CD4-positive, alpha-beta T cell (primary cell): ENCODE results near the gene MAP1LC3B. TPM values are rescaled to one million over a fixed set of nuclear protein-coding genes. Genes with fewer than 3 reads are reported as not detected.

Experiments
- ATAC-seq: fragments of 200-7000 bp; cut with Tn5 transposase; one replicate; pipeline ENCODE4 v1.10.0; 2022; ENCODE audit warnings: mild to moderate bottlenecking; ENCODE audit not compliant: poor library complexity
- CTCF ChIA-PET: fragments of 350-600 bp; sonication (Branson Sonifier 250); formaldehyde crosslinking; loops from one replicate; lab custom pipeline; 2021; ENCODE audit warnings: antibody characterized with exemption, inconsistent platforms; lab: Charles Lee
- POLR2A ChIA-PET: fragments of 350-600 bp; sonication (Branson Sonifier 250); formaldehyde crosslinking; loops from one replicate; lab custom pipeline; 2021; ENCODE audit warnings: antibody characterized with exemption, inconsistent platforms; lab: Charles Lee
- DNase-seq, 14 experiments: peaks; one replicate each; pipeline ENCODE4 v3.0.0-alpha.2; 2013 to 2020; ENCODE audit warnings: mixed read lengths in 2 of 14
- H3K27ac ChIP-seq, 2 donors: one replicate each; pipeline versions ENCODE4 v1.5.1 to v1.7.0; 2013; ENCODE audit warnings: low read length in 2 of 2, low read depth in 1 of 2, mild to moderate bottlenecking in 1 of 2
- H3K27me3 ChIP-seq, 2 experiments: 1 replicate in 1 of 2; 2 replicates in 1 of 2; pipeline versions ENCODE4 v1.6.1 to v1.7.0; 2013; ENCODE audit warnings: low read length in 2 of 2, control low read depth in 1 of 2, mild to moderate bottlenecking in 1 of 2, moderate library complexity in 1 of 2; ENCODE audit not compliant: insufficient read depth in 2 of 2, control insufficient read depth in 1 of 2
- H3K36me3 ChIP-seq: one replicate; pipeline ENCODE4 v1.6.1; 2013; ENCODE audit warnings: low read length, control low read depth; ENCODE audit not compliant: insufficient read depth
- H3K4me1 ChIP-seq: one replicate; pipeline ENCODE4 v1.6.1; 2013; ENCODE audit warnings: low read length, control low read depth; ENCODE audit not compliant: insufficient read depth
- H3K4me3 ChIP-seq: one replicate; pipeline ENCODE4 v1.5.1; 2013; ENCODE audit warnings: mild to moderate bottlenecking, low read length, moderate library complexity
- H3K9me3 ChIP-seq, 2 experiments: 1 replicate in 1 of 2; 2 replicates in 1 of 2; pipeline versions ENCODE4 v1.6.1 to v1.7.0; 2013; ENCODE audit warnings: low read length in 2 of 2, mild to moderate bottlenecking in 2 of 2, control low read depth in 1 of 2, moderate library complexity in 1 of 2; ENCODE audit not compliant: control insufficient read depth in 1 of 2, insufficient read depth in 1 of 2
- H3K27ac Mint-ChIP-seq: one replicate; pipeline ENCODE4 v1.8.0; 2020; ENCODE audit warnings: mixed read lengths
- H3K27me3 Mint-ChIP-seq: one replicate; pipeline ENCODE4 v1.8.0; 2021; ENCODE audit warnings: mixed read lengths
- H3K36me3 Mint-ChIP-seq: one replicate; pipeline ENCODE4 v1.8.0; 2021; ENCODE audit warnings: low read depth, mixed read lengths
- H3K4me1 Mint-ChIP-seq: one replicate; pipeline ENCODE4 v1.8.0; 2021; ENCODE audit warnings: low read depth, mixed read lengths
- H3K4me3 Mint-ChIP-seq: one replicate; pipeline ENCODE4 v1.8.0; 2020; ENCODE audit warnings: mild to moderate bottlenecking, mixed read lengths
- H3K9me3 Mint-ChIP-seq: one replicate; pipeline ENCODE4 v1.8.0; 2020; ENCODE audit warnings: mixed read lengths
- CTCF ChIP-seq: fragments of 200-600 bp; IDR thresholded peaks from one replicate; pipeline ENCODE4 v1.8.0; 2022; ENCODE audit warnings: antibody characterized with exemption, mild to moderate bottlenecking
- intact Hi-C, 2 experiments: fragments of 100-400 bp; cut with DNase I in 1 of 2; cut with micrococcal nuclease in 1 of 2; formaldehyde crosslinking; loops; one replicate each; pipeline versions ENCODE4 v1.15.1 to v1.9.0; 2023 to 2025; cut with DNase I, micrococcal nuclease
- total RNA-seq, 174 experiments: library from RNA in 2 of 174; stranded (reverse) in 2 of 174; gene quantifications; one replicate each; pipeline ENCODE4 v1.2.3 and lab custom pipeline; 2021 to 2026

MAP1LC3B gene
- total RNA-seq, 2 experiments from 2014 or later, result 92.4 to 96.6 TPM

GRCh38 chr16:87414251-87414680, 22.1 kb downstream of the MAP1LC3B start:
- Histone ChIP-seq H3K4me1 (no peaks in the 10 kb centered on the region), H3K4me3 (no peak overlapping the region), H3K36me3 (peaks cover 68% of the 10 kb centered on the region), H3K27me3 (no peaks in the 10 kb centered on the region), H3K9me3 (no peaks in the 10 kb centered on the region), H3K27ac (no peak overlapping the region)
- Mint-ChIP-seq H3K4me1 (no peaks in the 10 kb centered on the region), H3K27ac (no peak overlapping the region), H3K27me3 (no peaks in the 10 kb centered on the region), H3K4me3 (no peak overlapping the region), H3K36me3 (peaks cover 61% of the 10 kb centered on the region), H3K9me3 (no peaks in the 10 kb centered on the region)
- no peak for DNase-seq
- no peak for ATAC-seq
- CTCF ChIA-PET, result no interaction called here
- POLR2A ChIA-PET, result no interaction called here
- TF ChIP-seq CTCF, result no peak
- intact Hi-C loops, result loop anchor here in 1 of 2 experiments (10.0 kb wide), 1 partner anchor 131 kb away; no protein-coding TSS in a partner anchor

- no peak overlapping the region for H3K27ac ChIP-seq
- H3K9me3 ChIP-seq, result no peaks in the 10 kb centered on the region
- H3K36me3 ChIP-seq, result peaks cover 64% of the 10 kb centered on the region
- H3K4me3 ChIP-seq, result no peak overlapping the region
- DNase-seq (no peak), ATAC-seq (no peak)
- Mint-ChIP-seq H3K27ac (no peak overlapping the region), H3K27me3 (no peaks in the 10 kb centered on the region), H3K9me3 (no peaks in the 10 kb centered on the region), H3K4me1 (no peaks in the 10 kb centered on the region), H3K36me3 (peaks cover 63% of the 10 kb centered on the region), H3K4me3 (no peak overlapping the region)
- H3K27me3 ChIP-seq, result no peaks in the 10 kb centered on the region
- intact Hi-C loops, result loop anchor here in 1 of 2 experiments (10.0 kb wide), 1 partner anchor 129 kb away; no protein-coding TSS in a partner anchor
- no peak for TF ChIP-seq CTCF
- CTCF ChIA-PET, result no interaction called here
- POLR2A ChIA-PET, result no interaction called here
- H3K4me1 ChIP-seq, result no peaks in the 10 kb centered on the region
Measured at GRCh38 chr16:87415441-87415840, 23.3 kb downstream of the MAP1LC3B start.

GRCh38 chr16:87416826-87417527, 24.8 kb downstream of the MAP1LC3B start:
- Mint-ChIP-seq H3K4me1 (no peaks in the 10 kb centered on the region), H3K27ac (no peak overlapping the region), H3K9me3 (no peaks in the 10 kb centered on the region), H3K27me3 (no peaks in the 10 kb centered on the region), H3K4me3 (no peak overlapping the region), H3K36me3 (peaks cover 68% of the 10 kb centered on the region)
- no peak overlapping the region for H3K4me3 ChIP-seq
- intact Hi-C loops, result loop anchor here (1.0 to 10.0 kb wide), 3 partner anchors 128 to 352 kb away; no protein-coding TSS in a partner anchor
- peak; percentile 53 for TF ChIP-seq CTCF
- no peaks in the 10 kb centered on the region for H3K4me1 ChIP-seq
- peaks cover 57% of the 10 kb centered on the region for H3K36me3 ChIP-seq
- H3K9me3 ChIP-seq, result no peaks in the 10 kb centered on the region
- ATAC-seq, result no peak
- CTCF ChIA-PET, result interaction anchor here (0.9 to 1.6 kb wide), 5 partner anchors 9 to 219 kb away, joined by 3 to 17 read pairs (median 3); no protein-coding TSS in a partner anchor
- POLR2A ChIA-PET, result interaction anchor here (0.7 to 1.0 kb wide), 2 partner anchors 12 to 219 kb away, joined by 3 to 4 read pairs; no protein-coding TSS in a partner anchor
- H3K27ac ChIP-seq, result no peak overlapping the region
- no peaks in the 10 kb centered on the region for H3K27me3 ChIP-seq
- peak in 9 of 14 experiments; percentile 13 to 57 (median 30) for DNase-seq
